GM19025 (cell line): Measurements from ENCODE around the gene PDE9A.
"Not testable (repeated sequence)": the region's sequence is repeated elsewhere in the genome, so short reads cannot be mapped to it uniquely, and the experiment has no call there.

Experiments used
- ATAC-seq: cut with Tn5 transposase; IDR thresholded peaks from one replicate; pipeline ENCODE4 v1.9.1; 2021; ENCODE audit warnings: mild to moderate bottlenecking, low read depth, moderate library complexity; ENCODE audit not compliant: unreplicated experiment

The PDE9A gene

DNA sequence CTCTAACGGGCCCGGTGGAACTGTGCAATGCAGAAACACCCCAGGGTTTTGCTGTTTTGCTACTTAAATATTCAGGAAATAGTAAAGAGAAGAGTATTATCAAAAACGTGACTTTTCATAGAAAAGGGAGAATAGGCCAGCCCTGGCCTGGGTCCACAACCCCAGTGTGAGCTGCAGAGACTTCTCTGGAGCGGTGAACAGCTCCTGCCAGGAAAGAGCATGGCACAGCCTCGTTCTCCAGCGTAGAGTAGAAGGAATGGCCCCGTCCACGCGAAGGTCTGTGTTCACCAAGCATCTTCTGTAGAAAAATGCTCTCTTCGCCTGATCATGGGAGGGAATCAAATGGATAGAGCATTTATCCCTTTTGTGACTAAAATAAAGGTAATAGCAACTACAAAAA, 51.4 kb downstream of the PDE9A start:
- ATAC-seq = no peak

DNA sequence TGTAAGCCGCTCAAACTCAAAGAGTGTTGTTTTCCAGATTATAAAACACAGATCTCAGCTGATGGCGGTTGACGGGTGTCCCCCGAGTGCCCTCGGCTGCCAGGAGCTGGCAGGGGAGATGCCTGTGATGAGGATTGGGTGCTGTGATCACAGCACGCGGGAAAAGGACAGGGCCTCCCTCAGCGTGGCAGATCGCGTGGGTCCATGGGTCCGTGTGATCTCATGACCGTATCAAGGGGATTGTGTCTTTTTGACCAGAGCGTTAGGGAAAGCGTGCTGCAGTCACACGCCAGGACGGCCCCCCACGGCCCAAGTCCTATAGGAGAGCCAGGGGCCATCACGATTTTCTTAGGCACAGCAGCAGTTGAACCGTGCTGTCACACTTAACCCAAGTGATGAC, 51.9 kb downstream of the PDE9A start:
- no peak for ATAC-seq

DNA sequence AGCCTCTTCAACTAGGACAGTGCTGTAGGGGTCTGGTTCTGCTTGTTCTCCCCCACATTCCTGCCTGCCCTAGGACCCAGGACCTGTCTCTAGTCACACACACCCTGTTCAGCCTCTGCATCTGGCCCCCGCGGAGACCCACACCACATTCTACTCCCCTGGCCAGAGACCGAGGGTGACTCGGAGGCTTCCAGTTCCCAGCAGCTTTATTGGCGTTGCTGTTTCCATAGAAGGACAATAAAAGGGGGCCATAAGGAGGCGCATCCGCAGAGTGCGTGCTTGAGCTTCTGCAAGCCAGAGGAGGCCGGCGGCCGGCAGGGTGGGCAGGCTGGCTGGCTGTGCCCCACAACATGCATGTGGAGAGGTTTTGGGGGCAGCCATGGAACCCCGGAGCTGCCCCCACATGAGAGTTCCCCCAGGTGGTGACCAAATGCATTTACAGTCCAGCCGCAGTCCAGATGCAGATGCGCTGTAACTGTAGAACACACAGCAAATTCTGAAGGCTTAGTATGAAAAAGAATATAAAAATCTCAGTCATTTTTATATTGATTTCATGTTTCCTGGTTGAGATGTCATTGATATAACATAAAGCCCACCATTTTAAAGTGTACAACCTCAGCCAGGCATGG, 52.4 kb downstream of the PDE9A start:
- ATAC-seq = no peak

GRCh38 chr21:42706765-42707164, 53.3 kb downstream of the PDE9A start:
- ATAC-seq = no peak

GRCh38 chr21:42707207-42707830, 53.9 kb downstream of the PDE9A start:
- no peak for ATAC-seq

GRCh38 chr21:42708107-42708506, 54.7 kb downstream of the PDE9A start:
- ATAC-seq = no peak

DNA sequence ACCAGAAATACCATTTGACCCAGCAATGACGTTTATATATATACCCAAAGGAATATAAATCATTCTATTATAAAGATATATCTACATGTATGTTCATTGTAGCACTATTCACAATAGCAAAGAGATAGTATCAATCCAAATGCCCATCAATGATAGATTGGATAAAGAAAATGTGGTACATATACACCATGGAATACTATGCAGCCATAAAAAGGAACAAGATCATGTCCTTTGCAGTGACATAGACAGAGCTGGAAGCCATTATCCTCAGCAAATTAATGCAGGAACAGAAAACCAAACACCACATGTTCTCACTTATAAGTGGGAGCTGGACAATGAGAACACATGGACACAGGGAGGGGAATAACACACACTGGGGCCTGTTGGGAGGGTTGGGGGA, 55.5 kb downstream of the PDE9A start:
- not testable (repeated sequence) for ATAC-seq

DNA sequence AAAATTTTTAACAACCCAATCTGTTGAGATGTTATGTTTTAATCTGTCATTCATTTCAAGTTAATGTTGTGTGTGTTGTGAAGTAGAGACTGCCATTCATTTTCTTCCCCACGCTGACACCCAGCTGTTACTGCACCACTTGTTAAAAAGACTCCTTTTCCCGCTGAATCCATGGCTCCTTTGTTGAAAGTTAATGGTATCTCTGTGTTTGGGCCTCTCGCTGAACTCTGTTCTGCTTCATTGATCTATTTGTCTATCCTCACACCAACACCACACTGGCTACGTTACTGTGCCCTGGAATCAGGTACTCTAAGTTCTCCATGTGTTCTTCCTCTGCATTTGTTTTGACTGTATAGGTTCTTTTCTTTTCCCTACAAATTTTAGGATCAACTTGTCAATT, 58.2 kb downstream of the PDE9A start:
- ATAC-seq = no peak

GRCh38 chr21:42715427-42715826, 62.0 kb downstream of the PDE9A start:
- not testable (repeated sequence) for ATAC-seq

DNA sequence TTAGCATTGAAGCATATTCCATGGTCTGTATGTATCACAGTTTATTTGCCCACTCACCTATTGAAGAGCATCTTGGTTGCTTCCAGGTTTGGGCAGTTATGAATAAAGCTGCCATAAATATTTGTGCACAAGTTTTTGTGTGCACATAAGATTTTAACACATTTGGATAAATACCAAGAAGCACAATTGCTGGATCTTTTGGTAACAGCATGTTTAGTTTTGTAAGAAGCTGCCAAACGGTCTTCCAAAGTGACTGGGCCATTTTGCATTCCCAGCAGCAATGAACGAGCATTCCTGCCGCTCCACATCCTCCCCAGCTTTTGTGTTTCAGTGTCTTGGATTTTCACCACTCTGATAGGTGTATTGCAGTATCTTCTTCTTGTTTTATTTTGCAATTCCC, 62.7 kb downstream of the PDE9A start:
- no peak for ATAC-seq

DNA sequence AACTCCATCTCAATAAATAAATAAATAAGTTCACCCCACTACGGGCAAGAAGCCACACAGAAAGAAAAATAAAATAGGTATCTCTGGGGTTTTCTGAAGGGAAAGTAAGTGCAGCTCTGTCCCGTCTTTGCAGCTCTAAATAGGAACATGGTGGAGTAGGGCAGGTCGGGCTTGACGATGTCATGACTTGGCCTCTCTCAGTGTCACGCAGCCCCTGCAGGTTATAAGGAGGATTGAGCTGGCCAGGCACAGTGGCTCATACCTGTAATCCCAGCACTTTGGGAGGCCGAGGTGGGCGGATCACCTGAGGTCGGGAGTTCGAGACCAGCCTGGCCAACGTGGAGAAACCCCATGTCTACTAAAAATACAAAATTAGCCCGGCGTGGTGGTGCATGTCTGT, 67.1 kb downstream of the PDE9A start:
- ATAC-seq = not testable (repeated sequence)

GRCh38 chr21:42721341-42721824, 68.0 kb downstream of the PDE9A start:
- no peak for ATAC-seq

- no peak for ATAC-seq
Observed at GRCh38 chr21:42722153-42722552, 68.7 kb downstream of the PDE9A start.

- no peak for ATAC-seq
Observed at GRCh38 chr21:42722808-42723473, 69.5 kb downstream of the PDE9A start.

GRCh38 chr21:42724226-42724920, 71.0 kb downstream of the PDE9A start:
- ATAC-seq = no peak

- no peak for ATAC-seq
Observed at GRCh38 chr21:42725416-42725930, 72.1 kb downstream of the PDE9A start.

- no peak for ATAC-seq
Observed at GRCh38 chr21:42731264-42732032, 78.0 kb downstream of the PDE9A start.

DNA sequence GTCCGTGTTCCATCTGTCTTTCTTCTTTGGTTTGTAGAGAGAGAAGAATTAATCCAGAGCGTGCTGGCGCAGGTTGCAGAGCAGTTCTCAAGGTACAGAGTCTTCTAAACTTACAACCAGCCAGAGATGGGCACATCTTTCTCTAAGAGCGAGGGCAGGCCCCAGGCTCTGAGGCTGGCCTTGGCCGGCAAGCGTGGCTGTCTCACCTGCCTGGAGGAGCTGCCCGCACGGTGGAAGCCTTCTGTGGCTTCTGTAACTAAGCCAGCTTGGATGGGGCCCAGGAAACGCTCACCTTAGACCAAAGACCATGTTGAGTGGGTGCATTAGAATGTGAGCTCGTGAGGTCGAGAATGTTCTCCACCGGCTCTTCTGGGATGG, 78.6 kb downstream of the PDE9A start:
- no peak for ATAC-seq

DNA sequence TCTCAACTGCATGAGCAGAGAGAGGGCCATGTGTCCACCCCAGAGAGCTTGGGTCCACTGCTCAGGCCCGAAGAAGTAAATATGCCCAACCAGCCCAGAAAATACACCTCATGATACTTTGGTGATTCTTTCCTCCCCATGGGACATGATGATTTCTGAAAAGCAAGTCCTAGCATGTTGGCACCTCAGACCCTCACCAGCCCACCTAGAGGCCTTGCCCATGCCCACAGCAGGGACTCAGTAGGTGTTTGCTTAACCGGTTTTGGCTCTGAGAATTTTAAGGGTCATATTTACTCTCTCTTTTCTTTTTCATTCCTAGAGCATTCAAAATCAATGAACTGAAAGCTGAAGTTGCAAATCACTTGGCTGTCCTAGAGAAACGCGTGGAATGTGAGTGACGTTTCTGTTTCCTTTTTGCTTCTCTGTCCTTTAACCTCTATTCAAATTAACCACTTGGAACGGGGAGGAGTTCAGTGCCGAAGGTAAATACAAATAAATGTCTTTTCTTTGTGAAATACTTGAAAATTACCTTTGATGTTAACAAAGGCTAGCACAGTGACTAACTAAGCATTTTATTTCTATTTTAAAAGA, 79.7 kb downstream of the PDE9A start:
- no peak for ATAC-seq

GRCh38 chr21:42733874-42734273, 80.5 kb downstream of the PDE9A start:
- ATAC-seq = no peak
